HCT116 (cell line): ENCODE measurements around the gene APOL6.

Experiments
- CEBPB ChIP-seq: IDR thresholded peaks from 2 replicates; pipeline ENCODE4 v1.6.1; 2012; ENCODE audit warnings: low read depth
- EZH2 ChIP-seq: fragments of 200-600 bp; sonication (generic); IDR thresholded peaks from 2 replicates; pipeline ENCODE4 v1.6.1; 2017; ENCODE audit warnings: antibody characterized with exemption, mixed run types
- JUND ChIP-seq: IDR thresholded peaks from 2 replicates; pipeline ENCODE4 v1.6.1; 2012
- POLR2A ChIP-seq: IDR thresholded peaks from 2 replicates; pipeline ENCODE4 v1.7.0; 2011; ENCODE audit warnings: borderline replicate concordance; ENCODE audit not compliant: insufficient read depth, insufficient read length; ENCODE audit errors: extremely low read depth
- SIN3A ChIP-seq: IDR thresholded peaks from 2 replicates; pipeline ENCODE4 v1.6.1; 2012; ENCODE audit warnings: low read depth
- SP1 ChIP-seq: IDR thresholded peaks from 2 replicates; pipeline ENCODE4 v1.6.1; 2012; ENCODE audit warnings: low read depth
- YY1 ChIP-seq: IDR thresholded peaks from 2 replicates; pipeline ENCODE4 v1.6.1; 2011; ENCODE audit warnings: low read length, low read depth, moderate library complexity, mild to moderate bottlenecking; ENCODE audit not compliant: insufficient replicate concordance; ENCODE audit errors: extremely low read depth
- ZBTB33 ChIP-seq: IDR thresholded peaks from 2 replicates; pipeline ENCODE4 v1.6.1; 2011; ENCODE audit warnings: mild to moderate bottlenecking, low read length, moderate library complexity; ENCODE audit not compliant: insufficient replicate concordance; ENCODE audit errors: extremely low read depth
- ZNF274 ChIP-seq: fragments of 200-500 bp; sonication (Bioruptor generic); IDR thresholded peaks from 2 replicates; pipeline ENCODE4 v1.6.1; 2014; ENCODE audit warnings: mild to moderate bottlenecking, low read depth, low read length, inconsistent platforms
- TF ChIP-seq, protein P1 (sequence below), 3 experiments: fragments of 200-600 bp in 1 of 3; sonication (generic) in 1 of 3; IDR thresholded peaks in 2 of 3; conservative IDR thresholded peaks in 1 of 3; 2 replicates each; pipeline ENCODE4 v1.5.1; 2012 to 2017; ENCODE audit warnings: low read depth in 2 of 3, low read length in 2 of 3, antibody characterized with exemption in 1 of 3, borderline replicate concordance in 1 of 3, control low read depth in 1 of 3, mild to moderate bottlenecking in 1 of 3, mixed read lengths in 1 of 3, mixed run types in 1 of 3, moderate library complexity in 1 of 3; ENCODE audit not compliant: insufficient read depth in 1 of 3
- TF ChIP-seq, protein P2 (sequence below): IDR thresholded peaks from 2 replicates; pipeline ENCODE4 v1.6.1; 2012; ENCODE audit warnings: low read depth

GRCh38 chr22:35638410-35638809, 9.8 kb upstream of the APOL6 start:
- TF ChIP-seq POLR2A (no peak), ZBTB33 (no peak), EZH2 (no peak), CEBPB (no peak), SIN3A (no peak), JUND (no peak), YY1 (no peak), ZNF274 (no peak), SP1 (no peak)
- TF ChIP-seq, protein P1, sequence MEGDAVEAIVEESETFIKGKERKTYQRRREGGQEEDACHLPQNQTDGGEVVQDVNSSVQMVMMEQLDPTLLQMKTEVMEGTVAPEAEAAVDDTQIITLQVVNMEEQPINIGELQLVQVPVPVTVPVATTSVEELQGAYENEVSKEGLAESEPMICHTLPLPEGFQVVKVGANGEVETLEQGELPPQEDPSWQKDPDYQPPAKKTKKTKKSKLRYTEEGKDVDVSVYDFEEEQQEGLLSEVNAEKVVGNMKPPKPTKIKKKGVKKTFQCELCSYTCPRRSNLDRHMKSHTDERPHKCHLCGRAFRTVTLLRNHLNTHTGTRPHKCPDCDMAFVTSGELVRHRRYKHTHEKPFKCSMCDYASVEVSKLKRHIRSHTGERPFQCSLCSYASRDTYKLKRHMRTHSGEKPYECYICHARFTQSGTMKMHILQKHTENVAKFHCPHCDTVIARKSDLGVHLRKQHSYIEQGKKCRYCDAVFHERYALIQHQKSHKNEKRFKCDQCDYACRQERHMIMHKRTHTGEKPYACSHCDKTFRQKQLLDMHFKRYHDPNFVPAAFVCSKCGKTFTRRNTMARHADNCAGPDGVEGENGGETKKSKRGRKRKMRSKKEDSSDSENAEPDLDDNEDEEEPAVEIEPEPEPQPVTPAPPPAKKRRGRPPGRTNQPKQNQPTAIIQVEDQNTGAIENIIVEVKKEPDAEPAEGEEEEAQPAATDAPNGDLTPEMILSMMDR (IDR thresholded peaks at IDR 0.05 in 2 of 3, conservative IDR thresholded peaks at IDR 0.05 in 1 of 3; ENCODE audit: borderline replicate concordance in 1 of 3, insufficient read depth in 1 of 3, low read depth in 2 of 3, low read length in 2 of 3) = no peak
- TF ChIP-seq, protein P2, sequence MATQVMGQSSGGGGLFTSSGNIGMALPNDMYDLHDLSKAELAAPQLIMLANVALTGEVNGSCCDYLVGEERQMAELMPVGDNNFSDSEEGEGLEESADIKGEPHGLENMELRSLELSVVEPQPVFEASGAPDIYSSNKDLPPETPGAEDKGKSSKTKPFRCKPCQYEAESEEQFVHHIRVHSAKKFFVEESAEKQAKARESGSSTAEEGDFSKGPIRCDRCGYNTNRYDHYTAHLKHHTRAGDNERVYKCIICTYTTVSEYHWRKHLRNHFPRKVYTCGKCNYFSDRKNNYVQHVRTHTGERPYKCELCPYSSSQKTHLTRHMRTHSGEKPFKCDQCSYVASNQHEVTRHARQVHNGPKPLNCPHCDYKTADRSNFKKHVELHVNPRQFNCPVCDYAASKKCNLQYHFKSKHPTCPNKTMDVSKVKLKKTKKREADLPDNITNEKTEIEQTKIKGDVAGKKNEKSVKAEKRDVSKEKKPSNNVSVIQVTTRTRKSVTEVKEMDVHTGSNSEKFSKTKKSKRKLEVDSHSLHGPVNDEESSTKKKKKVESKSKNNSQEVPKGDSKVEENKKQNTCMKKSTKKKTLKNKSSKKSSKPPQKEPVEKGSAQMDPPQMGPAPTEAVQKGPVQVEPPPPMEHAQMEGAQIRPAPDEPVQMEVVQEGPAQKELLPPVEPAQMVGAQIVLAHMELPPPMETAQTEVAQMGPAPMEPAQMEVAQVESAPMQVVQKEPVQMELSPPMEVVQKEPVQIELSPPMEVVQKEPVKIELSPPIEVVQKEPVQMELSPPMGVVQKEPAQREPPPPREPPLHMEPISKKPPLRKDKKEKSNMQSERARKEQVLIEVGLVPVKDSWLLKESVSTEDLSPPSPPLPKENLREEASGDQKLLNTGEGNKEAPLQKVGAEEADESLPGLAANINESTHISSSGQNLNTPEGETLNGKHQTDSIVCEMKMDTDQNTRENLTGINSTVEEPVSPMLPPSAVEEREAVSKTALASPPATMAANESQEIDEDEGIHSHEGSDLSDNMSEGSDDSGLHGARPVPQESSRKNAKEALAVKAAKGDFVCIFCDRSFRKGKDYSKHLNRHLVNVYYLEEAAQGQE = no peak
